OCI-LY1 (cell line): ENCODE measurements around the gene SCNN1B.

Experiments used
- EZH2 ChIP-seq: fragments of 200-600 bp; sonication (generic), shearing (Covaris generic); IDR thresholded peaks from 2 replicates; pipeline ENCODE4 v1.8.0; 2017; ENCODE audit warnings: borderline replicate concordance, mixed run types, mild to moderate bottlenecking, antibody characterized with exemption, low read length, moderate library complexity, mixed read lengths
- TF ChIP-seq, protein P1 (sequence below): fragments of 200-600 bp; sonication (generic), shearing (Covaris generic); IDR thresholded peaks from 2 replicates; pipeline ENCODE4 v1.5.1; 2017; ENCODE audit warnings: mild to moderate bottlenecking, antibody characterized with exemption, low read length, moderate library complexity, mixed read lengths

GRCh38 chr16:23377071-23377931 lies 75.2 kb downstream of the SCNN1B start:
- TF ChIP-seq, protein P1, sequence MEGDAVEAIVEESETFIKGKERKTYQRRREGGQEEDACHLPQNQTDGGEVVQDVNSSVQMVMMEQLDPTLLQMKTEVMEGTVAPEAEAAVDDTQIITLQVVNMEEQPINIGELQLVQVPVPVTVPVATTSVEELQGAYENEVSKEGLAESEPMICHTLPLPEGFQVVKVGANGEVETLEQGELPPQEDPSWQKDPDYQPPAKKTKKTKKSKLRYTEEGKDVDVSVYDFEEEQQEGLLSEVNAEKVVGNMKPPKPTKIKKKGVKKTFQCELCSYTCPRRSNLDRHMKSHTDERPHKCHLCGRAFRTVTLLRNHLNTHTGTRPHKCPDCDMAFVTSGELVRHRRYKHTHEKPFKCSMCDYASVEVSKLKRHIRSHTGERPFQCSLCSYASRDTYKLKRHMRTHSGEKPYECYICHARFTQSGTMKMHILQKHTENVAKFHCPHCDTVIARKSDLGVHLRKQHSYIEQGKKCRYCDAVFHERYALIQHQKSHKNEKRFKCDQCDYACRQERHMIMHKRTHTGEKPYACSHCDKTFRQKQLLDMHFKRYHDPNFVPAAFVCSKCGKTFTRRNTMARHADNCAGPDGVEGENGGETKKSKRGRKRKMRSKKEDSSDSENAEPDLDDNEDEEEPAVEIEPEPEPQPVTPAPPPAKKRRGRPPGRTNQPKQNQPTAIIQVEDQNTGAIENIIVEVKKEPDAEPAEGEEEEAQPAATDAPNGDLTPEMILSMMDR = no peak
- no peak for TF ChIP-seq EZH2
